Measurements from ENCODE around the gene STX10. TPM values are rescaled to one million over a fixed set of nuclear protein-coding genes. Genes with fewer than 3 reads are reported as not detected.

Gene STX10
- total RNA-seq, 1 donor = 86.2 TPM

GRCh38 chr19:13102666-13103580 is 47.3 kb downstream of the STX10 start, which contains the start of gene LYL1:
LYL1 (minus strand) TSS chr19:13102858; CDS start chr19:13101171, 1,687 bp downstream.
- DNase-seq (ENCODE audit: low read depth in 2 of 3, low spot score in 2 of 3) = peak in 2 of 3 donors; percentile 98

GRCh38 chr19:13102416-13102665 is 47.8 kb downstream of the STX10 start:
- no peak for DNase-seq (ENCODE audit: low read depth in 2 of 3, low spot score in 2 of 3)

- no peak for DNase-seq (ENCODE audit: low read depth in 2 of 3, low spot score in 2 of 3)
Measured at GRCh38 chr19:13101590-13102415, 48.4 kb downstream of the STX10 start.

- peak in 1 of 3 donors; percentile 50 for DNase-seq (ENCODE audit: low read depth in 2 of 3, low spot score in 2 of 3)
Measured at GRCh38 chr19:13100841-13101589, 49.2 kb downstream of the STX10 start.

- DNase-seq (ENCODE audit: low read depth in 2 of 3, low spot score in 2 of 3) = peak in 2 of 3 donors; percentile 71 to 72
Measured at GRCh38 chr19:13100031-13100588, 50.1 kb downstream of the STX10 start.

- DNase-seq (ENCODE audit: low read depth in 2 of 3, low spot score in 2 of 3) = peak; percentile 63 to 88 (median 84)
Measured at GRCh38 chr19:13099073-13099999, 50.8 kb downstream of the STX10 start.

- DNase-seq (ENCODE audit: low read depth in 2 of 3, low spot score in 2 of 3) = peak in 2 of 3 donors; percentile 78 to 92
Measured at GRCh38 chr19:13098277-13099072, 51.7 kb downstream of the STX10 start.

- peak in 1 of 3 donors; percentile 52 for DNase-seq (ENCODE audit: low read depth in 2 of 3, low spot score in 2 of 3)
Measured at GRCh38 chr19:13097463-13098258, 52.5 kb downstream of the STX10 start.

- DNase-seq (ENCODE audit: low read depth in 2 of 3, low spot score in 2 of 3) = no peak
Measured at GRCh38 chr19:13097033-13097462, 53.1 kb downstream of the STX10 start.

- peak in 2 of 3 donors; percentile 70 to 75 for DNase-seq (ENCODE audit: low read depth in 2 of 3, low spot score in 2 of 3)
Measured at GRCh38 chr19:13095934-13096927, 53.9 kb downstream of the STX10 start.

- DNase-seq (ENCODE audit: low read depth in 2 of 3, low spot score in 2 of 3) = peak in 2 of 3 donors; percentile 57 to 66
Measured at GRCh38 chr19:13095393-13095784, 54.8 kb downstream of the STX10 start.

- peak in 2 of 3 donors; percentile 48 to 52 for DNase-seq (ENCODE audit: low read depth in 2 of 3, low spot score in 2 of 3)
Measured at GRCh38 chr19:13094771-13095392, 55.3 kb downstream of the STX10 start.

- no peak for DNase-seq (ENCODE audit: low read depth in 2 of 3, low spot score in 2 of 3)
Measured at GRCh38 chr19:13094106-13094504, 56.1 kb downstream of the STX10 start.
